ENCODE data around the gene ZNF750.

ZNF750 gene

GRCh38 chr17:82873521-82873920, 33.7 kb upstream of the ZNF750 start:
- FAIRE-seq, result no peak

GRCh38 chr17:82872591-82873520, 33.0 kb upstream of the ZNF750 start:
- FAIRE-seq, result no peak
- no peak for DNase-seq (ENCODE audit: insufficient read length, low spot score)

More at GRCh38 chr17:82873521-82873920, 33.7 kb upstream of the ZNF750 start:
- DNase-seq (ENCODE audit: insufficient read length, low spot score), result no peak

DNA sequence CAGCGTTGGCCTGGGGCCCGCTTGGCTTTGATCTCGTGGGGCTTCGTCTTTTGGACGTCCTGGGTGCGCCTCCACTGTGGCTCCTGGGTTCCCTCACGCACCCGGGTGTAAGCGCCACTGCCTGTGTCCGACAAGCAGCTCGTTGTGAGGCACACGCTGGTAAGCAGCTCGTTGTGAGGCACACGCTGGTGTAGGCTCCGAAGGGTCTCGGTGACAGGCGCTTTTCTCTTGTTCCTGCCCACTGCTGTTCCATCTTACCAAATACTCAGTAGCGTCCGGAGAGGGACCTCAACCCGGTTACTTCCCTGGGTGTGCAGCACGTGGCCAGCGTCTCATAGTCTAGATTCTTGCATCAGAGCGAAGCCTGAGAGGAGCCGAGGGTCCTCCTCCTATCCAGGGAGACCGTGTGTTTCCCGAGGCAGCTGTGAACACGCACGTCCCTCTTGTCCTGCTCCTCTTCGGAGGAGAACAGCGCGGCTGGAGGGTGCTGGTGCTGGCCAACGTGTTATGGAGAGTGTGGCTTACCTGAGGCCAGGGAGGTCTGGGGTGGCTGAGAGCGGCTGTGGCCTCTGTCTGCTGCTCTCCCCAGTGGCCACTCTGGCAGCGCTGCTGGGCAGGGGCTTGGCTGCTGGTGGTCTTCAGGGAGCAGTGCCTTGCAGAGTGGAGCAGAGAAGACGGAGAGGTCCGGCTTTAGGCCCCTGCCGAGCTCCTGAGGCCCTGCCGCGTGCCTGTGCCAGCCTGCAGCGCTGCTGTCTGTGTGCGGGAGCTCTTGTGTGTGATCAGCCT, 32.1 kb upstream of the ZNF750 start:
- FAIRE-seq (no peak), DNase-seq (ENCODE audit: insufficient read length, low spot score) (no peak)

GRCh38 chr17:82871056-82871775, 31.4 kb upstream of the ZNF750 start:
- FAIRE-seq, result no peak
- no peak for DNase-seq (ENCODE audit: insufficient read length, low spot score)

DNA sequence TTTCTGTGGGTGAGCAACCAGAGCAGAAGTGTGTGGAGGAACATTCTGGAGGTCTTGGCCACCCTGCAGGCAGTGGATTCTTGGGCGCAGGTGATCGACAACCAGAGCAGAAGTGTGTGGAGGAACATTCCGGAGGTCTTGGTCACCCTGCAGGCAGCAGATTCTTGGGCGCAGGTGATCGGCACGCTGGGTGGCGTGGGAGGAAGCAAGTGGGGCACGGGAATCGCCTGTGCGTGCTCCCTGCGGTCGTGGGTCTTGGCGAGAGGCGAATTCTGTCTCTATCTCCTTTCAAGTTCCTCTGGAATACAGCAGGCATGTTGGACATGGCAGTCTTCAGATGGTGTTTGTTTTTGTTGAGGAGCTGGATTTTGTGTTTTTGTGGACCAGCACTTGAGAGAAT, 30.7 kb upstream of the ZNF750 start:
- DNase-seq (ENCODE audit: insufficient read length, low spot score) (no peak), FAIRE-seq (no peak)

DNA sequence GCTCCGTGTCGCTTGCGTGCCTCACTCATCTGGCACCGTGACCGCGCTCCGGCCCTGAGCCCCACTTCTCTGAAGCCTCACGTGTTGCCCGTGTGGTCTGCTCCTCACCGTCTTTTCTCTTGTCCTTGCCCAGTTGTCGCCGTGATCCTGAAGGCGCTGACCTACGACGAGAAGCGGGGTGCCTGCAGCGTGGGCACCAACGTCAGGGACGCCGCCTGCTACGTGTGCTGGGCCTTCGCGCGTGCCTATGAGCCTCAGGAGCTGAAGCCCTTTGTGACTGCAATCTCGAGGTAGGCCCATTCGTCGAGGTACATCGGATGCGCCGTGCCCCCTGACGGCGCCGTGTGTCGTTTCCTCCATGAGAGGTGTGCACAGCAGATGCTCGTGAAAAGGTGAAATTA, 30.3 kb upstream of the ZNF750 start:
- DNase-seq (ENCODE audit: insufficient read length, low spot score) (no peak), FAIRE-seq (peak; percentile 31)

DNA sequence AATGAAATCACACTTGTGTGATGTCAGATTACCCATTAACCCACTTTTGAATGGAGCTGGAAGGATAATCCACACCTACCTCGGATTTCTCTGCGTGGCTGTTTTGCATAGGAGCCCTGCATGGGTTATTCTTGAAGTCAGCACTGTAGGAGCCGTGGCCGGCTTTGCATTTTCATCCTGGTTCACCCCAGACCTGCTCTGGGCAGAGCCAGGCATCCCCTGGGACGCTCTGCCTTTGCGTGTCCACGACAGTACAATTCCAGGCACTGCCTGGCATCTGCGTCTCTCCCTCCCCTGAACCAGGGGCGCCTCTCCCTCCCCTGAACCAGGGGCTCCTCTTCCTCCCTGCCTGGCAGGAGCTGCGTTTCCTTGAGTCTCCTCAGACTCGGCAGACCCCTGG, 29.7 kb upstream of the ZNF750 start:
- DNase-seq (ENCODE audit: insufficient read length, low spot score), result no peak
- FAIRE-seq, result no peak

- FAIRE-seq, result peak; percentile 36
- DNase-seq (ENCODE audit: insufficient read length, low spot score), result no peak
These were observed 28.9 kb upstream of the ZNF750 start for GRCh38 chr17:82868715-82869131.

DNA sequence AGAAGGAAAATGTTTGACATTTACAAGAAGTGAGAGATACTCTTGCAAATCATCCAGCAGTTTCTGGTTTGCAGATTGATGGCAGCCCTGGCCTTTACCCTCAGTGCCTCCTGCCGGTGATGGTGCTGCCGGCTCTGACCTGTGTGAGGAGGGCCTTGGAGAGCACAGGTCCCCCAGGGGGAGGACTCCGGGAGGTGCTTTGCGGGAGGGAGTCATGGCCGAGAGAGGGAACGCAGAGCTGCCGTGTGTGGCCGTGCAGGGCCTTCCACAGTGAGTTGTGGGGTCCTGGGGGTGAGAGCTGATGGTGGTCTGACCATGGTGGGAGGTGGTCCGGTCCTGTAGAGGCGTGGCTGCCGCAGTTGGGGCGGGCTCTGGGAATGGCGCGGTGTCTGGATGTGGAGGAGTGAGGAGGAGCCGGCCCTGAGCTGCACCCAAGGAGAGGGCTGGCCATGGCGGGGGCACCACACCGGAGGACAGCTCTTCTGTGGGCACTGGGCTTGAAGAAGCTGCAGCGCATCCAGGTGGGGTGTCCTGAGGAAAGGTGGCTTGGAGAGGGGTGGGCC, 28.0 kb upstream of the ZNF750 start:
- FAIRE-seq (no peak), DNase-seq (ENCODE audit: insufficient read length, low spot score) (no peak)

DNA sequence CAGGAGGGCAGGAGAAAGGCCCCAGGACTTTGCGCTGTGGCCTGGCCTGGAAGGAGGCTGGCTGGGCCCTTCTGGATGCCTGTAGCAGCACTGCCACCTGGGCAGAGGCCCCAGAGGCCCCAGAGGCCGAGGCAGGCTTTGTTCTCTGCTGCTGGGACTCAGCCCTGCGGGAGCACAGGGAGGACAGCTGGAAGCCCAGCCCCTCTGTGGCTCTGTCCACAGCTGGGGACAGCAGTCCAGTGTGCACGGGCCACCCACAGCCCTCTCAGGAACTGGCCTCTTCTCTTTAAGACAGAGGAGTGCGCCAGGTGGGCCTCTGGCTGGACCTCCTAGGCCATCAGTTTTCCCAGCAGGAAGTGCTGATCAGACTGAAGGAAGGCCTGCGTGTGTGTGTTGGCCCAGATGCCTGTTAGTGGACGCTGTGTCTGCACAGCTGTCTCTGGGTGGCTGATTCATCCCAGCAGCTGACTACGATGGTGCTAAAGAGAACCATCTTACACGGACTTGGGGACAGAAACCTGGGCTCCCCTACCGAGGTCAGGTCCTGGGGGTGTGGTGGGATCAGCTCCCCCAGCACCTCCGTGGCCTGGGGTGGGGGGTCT, 26.9 kb upstream of the ZNF750 start:
- FAIRE-seq (no peak), DNase-seq (ENCODE audit: insufficient read length, low spot score) (no peak)

GRCh38 chr17:82865774-82866395, 26.1 kb upstream of the ZNF750 start:
- FAIRE-seq (no peak), DNase-seq (ENCODE audit: insufficient read length, low spot score) (no peak)

GRCh38 chr17:82865274-82865673, 25.5 kb upstream of the ZNF750 start:
- no peak for FAIRE-seq

GRCh38 chr17:82864713-82865248, 25.0 kb upstream of the ZNF750 start:
- DNase-seq (ENCODE audit: insufficient read length, low spot score) (no peak), FAIRE-seq (no peak)

More at GRCh38 chr17:82865274-82865673, 25.5 kb upstream of the ZNF750 start:
- no peak for DNase-seq (ENCODE audit: insufficient read length, low spot score)

GRCh38 chr17:82863941-82864712, 24.3 kb upstream of the ZNF750 start:
- DNase-seq (ENCODE audit: insufficient read length, low spot score) (peak; percentile 51), FAIRE-seq (peak; percentile 40)

DNA sequence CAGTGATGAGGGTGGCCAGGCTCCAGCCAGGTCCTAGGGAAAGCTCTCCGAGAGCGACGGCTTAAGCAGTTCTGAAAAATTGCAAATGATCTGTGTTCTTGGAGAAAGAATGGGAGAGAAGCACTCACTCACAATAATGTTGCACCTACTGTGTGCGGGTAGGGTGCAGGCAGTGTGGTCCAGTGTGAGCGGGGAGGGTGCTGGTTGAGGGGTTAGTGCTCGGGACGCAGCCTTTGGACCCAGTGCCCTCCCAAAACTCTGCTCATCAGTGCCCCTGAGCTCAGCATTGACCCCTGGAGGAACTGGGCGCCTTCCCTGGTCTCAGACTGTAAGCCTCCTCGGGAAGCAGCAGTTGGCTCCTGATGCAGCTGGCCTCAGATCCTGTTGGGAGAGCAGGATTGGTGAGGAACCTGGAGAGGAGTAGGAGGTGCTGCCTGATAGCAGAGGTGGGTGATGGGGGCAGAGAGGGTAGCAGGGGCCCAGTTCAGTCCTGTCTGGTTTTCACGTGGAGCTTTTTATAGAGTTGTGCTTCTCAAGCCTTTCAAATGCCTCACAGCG, 23.6 kb upstream of the ZNF750 start:
- DNase-seq (ENCODE audit: insufficient read length, low spot score), result no peak
- FAIRE-seq, result no peak

GRCh38 chr17:82862737-82863382, 23.0 kb upstream of the ZNF750 start:
- no peak for FAIRE-seq
- no peak for DNase-seq (ENCODE audit: insufficient read length, low spot score)

- no peak for FAIRE-seq
- no peak for DNase-seq (ENCODE audit: insufficient read length, low spot score)
These were observed 22.4 kb upstream of the ZNF750 start for GRCh38 chr17:82862191-82862590.

- FAIRE-seq, result no peak
- DNase-seq (ENCODE audit: insufficient read length, low spot score), result no peak
These were observed 21.6 kb upstream of the ZNF750 start for GRCh38 chr17:82861393-82861775.
